ENCODE measurements around the gene MANEA.
"Not testable (repeated sequence)": the region's sequence is repeated elsewhere in the genome, so short reads cannot be mapped to it uniquely, and the experiment has no call there.

Gene MANEA

DNA sequence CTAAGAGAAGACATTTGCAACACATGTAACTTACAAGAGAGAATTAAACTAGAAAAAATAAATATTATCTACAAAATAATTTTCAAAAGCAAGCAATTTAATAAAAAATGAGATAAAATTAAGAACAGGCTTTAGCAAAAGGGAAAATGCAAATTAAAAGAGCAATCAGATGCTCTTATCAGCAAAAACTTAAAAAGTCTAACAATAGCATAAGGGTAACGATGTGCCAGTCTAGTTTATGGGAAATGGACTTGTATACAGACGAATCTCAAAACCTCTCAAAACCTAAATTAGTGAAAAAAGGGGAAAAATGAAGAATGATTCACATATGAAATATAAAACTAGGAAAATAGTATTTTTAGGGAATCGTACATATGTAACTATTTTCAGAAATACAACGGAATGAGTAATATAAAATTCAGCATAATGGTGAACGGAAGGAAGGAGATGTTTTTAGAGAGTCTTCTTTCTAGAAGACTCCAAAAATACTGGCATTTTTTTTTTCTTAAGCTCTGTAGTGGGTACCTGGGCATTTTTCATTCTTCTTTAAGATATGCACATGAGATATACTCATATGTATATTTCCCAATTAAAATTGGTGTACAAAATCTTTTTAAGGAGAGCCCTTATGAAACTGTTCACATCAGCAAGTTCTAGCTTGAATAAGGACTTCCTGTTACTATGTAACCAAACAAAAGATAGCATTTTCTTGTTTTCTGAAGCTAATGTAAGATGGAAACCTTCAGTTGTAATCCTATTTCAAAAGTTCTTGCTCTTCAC, 927 bp upstream of the MANEA start:
- peak overlapping the region; percentile 89 for H3K27ac ChIP-seq (replicated peaks)
- TF ChIP-seq SPI1 (IDR thresholded peaks at IDR 0.05; ENCODE audit: borderline replicate concordance, low read depth) = peak; percentile 59; the same call in 1 of the 2 replicates
- TF ChIP-seq, protein P1, sequence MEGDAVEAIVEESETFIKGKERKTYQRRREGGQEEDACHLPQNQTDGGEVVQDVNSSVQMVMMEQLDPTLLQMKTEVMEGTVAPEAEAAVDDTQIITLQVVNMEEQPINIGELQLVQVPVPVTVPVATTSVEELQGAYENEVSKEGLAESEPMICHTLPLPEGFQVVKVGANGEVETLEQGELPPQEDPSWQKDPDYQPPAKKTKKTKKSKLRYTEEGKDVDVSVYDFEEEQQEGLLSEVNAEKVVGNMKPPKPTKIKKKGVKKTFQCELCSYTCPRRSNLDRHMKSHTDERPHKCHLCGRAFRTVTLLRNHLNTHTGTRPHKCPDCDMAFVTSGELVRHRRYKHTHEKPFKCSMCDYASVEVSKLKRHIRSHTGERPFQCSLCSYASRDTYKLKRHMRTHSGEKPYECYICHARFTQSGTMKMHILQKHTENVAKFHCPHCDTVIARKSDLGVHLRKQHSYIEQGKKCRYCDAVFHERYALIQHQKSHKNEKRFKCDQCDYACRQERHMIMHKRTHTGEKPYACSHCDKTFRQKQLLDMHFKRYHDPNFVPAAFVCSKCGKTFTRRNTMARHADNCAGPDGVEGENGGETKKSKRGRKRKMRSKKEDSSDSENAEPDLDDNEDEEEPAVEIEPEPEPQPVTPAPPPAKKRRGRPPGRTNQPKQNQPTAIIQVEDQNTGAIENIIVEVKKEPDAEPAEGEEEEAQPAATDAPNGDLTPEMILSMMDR (IDR thresholded peaks at IDR 0.05; ENCODE audit: insufficient read depth, low read length) = no peak
- H3K4me3 ChIP-seq (replicated peaks; ENCODE audit: insufficient read depth, low read length) = peak overlapping the region; percentile 83
- no peaks in the 10 kb centered on the region for H3K27me3 ChIP-seq (ENCODE audit: insufficient read depth, poor library complexity, severe bottlenecking)
- peak in 1 of 2 experiments; percentile 33 for DNase-seq (ENCODE audit: low read depth in 1 of 2, low spot score in 1 of 2)

DNA sequence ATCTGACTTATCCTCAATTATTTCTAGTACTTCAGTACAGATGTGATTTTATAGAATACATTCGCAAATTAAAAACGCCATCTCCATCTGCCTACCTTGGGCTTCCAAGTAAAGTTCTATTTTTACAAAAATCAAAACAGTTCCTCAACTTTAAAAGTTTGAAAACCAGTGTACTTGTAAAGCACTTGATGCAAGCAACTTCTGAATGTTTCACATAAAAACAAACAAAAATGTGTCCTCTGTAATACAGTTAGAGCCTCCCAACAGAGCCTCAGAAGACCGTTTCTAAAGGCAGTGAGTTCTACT, 384 bp upstream of the MANEA start:
- no peak for TF ChIP-seq GABPA (IDR thresholded peaks at IDR 0.05; ENCODE audit: low read depth)
- TF ChIP-seq, protein P2, sequence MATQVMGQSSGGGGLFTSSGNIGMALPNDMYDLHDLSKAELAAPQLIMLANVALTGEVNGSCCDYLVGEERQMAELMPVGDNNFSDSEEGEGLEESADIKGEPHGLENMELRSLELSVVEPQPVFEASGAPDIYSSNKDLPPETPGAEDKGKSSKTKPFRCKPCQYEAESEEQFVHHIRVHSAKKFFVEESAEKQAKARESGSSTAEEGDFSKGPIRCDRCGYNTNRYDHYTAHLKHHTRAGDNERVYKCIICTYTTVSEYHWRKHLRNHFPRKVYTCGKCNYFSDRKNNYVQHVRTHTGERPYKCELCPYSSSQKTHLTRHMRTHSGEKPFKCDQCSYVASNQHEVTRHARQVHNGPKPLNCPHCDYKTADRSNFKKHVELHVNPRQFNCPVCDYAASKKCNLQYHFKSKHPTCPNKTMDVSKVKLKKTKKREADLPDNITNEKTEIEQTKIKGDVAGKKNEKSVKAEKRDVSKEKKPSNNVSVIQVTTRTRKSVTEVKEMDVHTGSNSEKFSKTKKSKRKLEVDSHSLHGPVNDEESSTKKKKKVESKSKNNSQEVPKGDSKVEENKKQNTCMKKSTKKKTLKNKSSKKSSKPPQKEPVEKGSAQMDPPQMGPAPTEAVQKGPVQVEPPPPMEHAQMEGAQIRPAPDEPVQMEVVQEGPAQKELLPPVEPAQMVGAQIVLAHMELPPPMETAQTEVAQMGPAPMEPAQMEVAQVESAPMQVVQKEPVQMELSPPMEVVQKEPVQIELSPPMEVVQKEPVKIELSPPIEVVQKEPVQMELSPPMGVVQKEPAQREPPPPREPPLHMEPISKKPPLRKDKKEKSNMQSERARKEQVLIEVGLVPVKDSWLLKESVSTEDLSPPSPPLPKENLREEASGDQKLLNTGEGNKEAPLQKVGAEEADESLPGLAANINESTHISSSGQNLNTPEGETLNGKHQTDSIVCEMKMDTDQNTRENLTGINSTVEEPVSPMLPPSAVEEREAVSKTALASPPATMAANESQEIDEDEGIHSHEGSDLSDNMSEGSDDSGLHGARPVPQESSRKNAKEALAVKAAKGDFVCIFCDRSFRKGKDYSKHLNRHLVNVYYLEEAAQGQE (IDR thresholded peaks at IDR 0.05; ENCODE audit: insufficient replicate concordance, low read depth) = no peak
- TF ChIP-seq SPI1 (IDR thresholded peaks at IDR 0.05; ENCODE audit: borderline replicate concordance, low read depth) = no peak
- TF ChIP-seq, protein P1 (IDR thresholded peaks at IDR 0.05; ENCODE audit: insufficient read depth, low read length) = no peak
- DNase-seq (ENCODE audit: low read depth in 1 of 2, low spot score in 1 of 2) = no peak
- peak overlapping the region; percentile 83 for H3K4me3 ChIP-seq (replicated peaks; ENCODE audit: insufficient read depth, low read length)
- H3K27ac ChIP-seq (replicated peaks) = peak overlapping the region; percentile 89
- H3K27me3 ChIP-seq (ENCODE audit: insufficient read depth, poor library complexity, severe bottlenecking) = no peaks in the 10 kb centered on the region

DNA sequence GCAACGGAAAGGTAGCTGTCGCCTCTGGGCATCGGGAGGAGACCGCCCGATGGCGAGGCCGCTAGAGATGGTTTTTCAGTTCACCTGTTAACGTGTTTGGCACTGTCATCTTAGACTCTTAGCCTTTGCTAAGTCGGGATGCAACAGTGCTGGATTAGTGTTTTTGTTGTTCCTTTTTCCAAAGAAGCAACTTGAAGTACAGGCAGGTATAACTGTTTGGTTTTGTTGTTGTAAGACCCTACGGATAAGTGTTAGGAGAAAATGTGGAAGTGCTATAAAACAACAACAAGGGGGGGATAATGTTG, 723 bp downstream of the MANEA start:
- Histone ChIP-seq H3K27ac (replicated peaks) (peak overlapping the region; percentile 89), H3K27me3 (ENCODE audit: insufficient read depth, poor library complexity, severe bottlenecking) (no peaks in the 10 kb centered on the region), H3K4me3 (replicated peaks; ENCODE audit: insufficient read depth, low read length) (peak overlapping the region; percentile 83)
- DNase-seq (ENCODE audit: low read depth in 1 of 2, low spot score in 1 of 2) = peak in 1 of 2 experiments; percentile 15
- TF ChIP-seq, protein P2 (IDR thresholded peaks at IDR 0.05; ENCODE audit: insufficient replicate concordance, low read depth) = no peak
- peak; percentile 61; the same call in 1 of the 2 replicates for TF ChIP-seq SPI1 (IDR thresholded peaks at IDR 0.05; ENCODE audit: borderline replicate concordance, low read depth)

DNA sequence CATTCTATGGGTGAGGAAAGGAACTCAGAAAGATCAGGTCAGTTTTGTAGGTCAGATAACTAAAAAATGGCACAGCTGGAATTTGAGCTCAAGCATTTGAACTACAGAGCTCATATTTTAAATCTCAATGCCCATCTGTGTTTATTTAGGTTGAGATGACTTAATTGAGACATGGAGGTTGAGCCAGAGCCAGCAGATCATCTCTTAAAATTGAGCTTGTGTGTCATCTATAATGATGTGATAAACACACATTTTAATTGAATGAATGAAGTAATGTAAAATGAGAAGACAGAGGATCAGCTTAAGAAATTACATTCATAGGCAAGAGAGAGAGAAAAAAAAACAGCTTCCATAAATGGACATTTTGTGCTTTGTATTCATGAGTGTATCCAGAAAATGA, 3.7 kb downstream of the MANEA start:
- DNase-seq (ENCODE audit: low read depth in 1 of 2, low spot score in 1 of 2) = no peak

DNA sequence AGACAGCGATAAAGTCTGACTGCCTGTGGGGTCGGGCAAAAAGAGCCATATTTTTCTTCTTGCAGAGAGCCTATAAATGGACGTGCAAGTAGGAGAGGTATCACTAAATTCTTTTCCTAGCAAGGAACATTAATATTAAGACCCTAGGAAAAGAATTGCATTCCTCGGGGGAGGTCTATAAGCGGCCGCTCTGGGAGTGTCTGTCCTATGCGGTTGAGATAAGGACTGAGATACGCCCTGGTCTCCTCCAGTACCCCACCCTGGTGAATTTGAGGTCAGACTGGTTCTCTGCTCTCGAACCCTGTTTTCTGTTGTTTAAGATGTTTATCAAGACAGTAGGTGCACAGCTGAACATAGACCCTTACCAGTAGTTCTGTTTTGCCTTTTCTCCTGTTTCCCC, 6.9 kb downstream of the MANEA start:
- not testable (repeated sequence) for DNase-seq (ENCODE audit: low read depth in 1 of 2, low spot score in 1 of 2); H3K27ac ChIP-seq (replicated peaks); H3K4me3 ChIP-seq (replicated peaks; ENCODE audit: insufficient read depth, low read length)

More for the DNA sequence above, 3.7 kb downstream of the MANEA start:
- TF ChIP-seq, protein P2 (IDR thresholded peaks at IDR 0.05; ENCODE audit: insufficient replicate concordance, low read depth) = no peak
- TF ChIP-seq, protein P1 (IDR thresholded peaks at IDR 0.05; ENCODE audit: insufficient read depth, low read length) = no peak
- no peak for TF ChIP-seq SPI1 (IDR thresholded peaks at IDR 0.05; ENCODE audit: borderline replicate concordance, low read depth)
- no peak for TF ChIP-seq GABPA (IDR thresholded peaks at IDR 0.05; ENCODE audit: low read depth)
- no peak for TF ChIP-seq POLR2AphosphoS5 (IDR thresholded peaks at IDR 0.05; ENCODE audit: low read depth)
- H3K27me3 ChIP-seq (ENCODE audit: insufficient read depth, poor library complexity, severe bottlenecking) = no peaks in the 10 kb centered on the region
- no peak overlapping the region for H3K27ac ChIP-seq (replicated peaks)
- H3K4me3 ChIP-seq (replicated peaks; ENCODE audit: insufficient read depth, low read length) = no peak overlapping the region

More for the DNA sequence above, 6.9 kb downstream of the MANEA start:
- not testable (repeated sequence) for H3K27me3 ChIP-seq (ENCODE audit: insufficient read depth, poor library complexity, severe bottlenecking)
